GM13977 (cell line): ENCODE measurements around the gene TRIM47.

ENCODE experiments used
- DNase-seq: peaks from one replicate; pipeline ENCODE4 v3.0.0; 2012; ENCODE audit warnings: low spot score
- in situ Hi-C: fragments of 300-500 bp; cut with MboI; formaldehyde crosslinking; loops from one replicate; pipeline ENCODE4 v1.12.0; 2022; ENCODE audit warnings: low sequenced_read_pairs, low pct_unique_long_range_greater_than_20kb, mixed read lengths, inconsistent platforms; ENCODE audit not compliant: unreplicated experiment
- TF ChIP-seq, protein P1 (sequence below): IDR thresholded peaks from 2 replicates; pipeline ENCODE4 v1.5.1; 2012; ENCODE audit warnings: mild to moderate bottlenecking, control low read depth; ENCODE audit not compliant: insufficient read depth; ENCODE audit errors: extremely low read depth, missing control alignments

TRIM47 gene

DNA sequence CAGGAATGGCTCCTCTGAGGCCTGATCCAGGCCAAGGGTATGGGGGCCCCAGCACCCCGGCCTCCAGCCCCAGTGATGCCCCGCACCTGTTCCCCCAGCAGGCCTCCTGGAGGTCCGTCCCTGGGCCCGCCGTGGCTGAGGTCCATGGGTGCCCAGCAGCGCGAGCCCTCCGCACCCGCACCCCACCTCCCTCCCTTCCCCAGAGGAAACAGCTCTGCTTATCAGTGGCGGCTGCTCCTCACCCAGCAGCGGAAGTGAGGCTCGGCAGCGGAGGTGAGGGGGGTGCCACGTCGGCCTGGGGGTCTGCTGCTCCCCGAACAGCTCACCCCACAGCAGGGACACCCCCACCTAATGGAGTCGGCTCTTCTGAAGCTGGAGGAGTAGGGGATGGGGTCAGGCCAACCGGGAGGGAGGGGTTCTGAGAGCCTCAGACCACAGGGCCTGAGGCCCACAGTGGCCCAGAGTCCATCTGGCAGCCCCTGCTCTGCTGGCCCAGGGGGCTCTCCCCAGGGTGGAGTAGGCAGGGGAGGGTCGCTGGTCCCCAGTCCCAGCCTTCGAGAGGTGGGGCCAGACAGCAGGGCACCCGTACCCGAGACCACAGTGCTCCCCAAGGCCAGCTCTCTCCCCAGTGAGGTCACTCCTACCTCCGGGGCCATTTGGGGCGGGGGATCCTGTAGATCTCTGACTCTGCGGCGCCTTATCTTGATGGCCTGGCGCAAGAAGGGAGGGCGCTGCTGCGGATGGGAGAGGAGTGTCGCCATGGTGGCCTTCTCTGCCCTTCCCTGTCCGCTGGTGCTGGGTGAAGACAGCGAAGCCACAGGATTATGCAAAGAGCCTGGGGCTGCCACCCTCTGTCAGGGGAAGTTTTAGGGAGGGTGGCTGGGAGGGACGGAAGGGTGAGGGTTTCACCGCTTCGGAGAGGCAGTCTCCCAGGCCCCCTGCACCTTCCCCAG, 34.5 kb downstream of the TRIM47 start, which contains the start of gene UNC13D:
Gene UNC13D (minus strand): TSS at position 828 of the 953 bp plus-strand sequence. CDS start 67 bp downstream, at position 761.
- DNase-seq, result peak; percentile 81
- TF ChIP-seq, protein P1, sequence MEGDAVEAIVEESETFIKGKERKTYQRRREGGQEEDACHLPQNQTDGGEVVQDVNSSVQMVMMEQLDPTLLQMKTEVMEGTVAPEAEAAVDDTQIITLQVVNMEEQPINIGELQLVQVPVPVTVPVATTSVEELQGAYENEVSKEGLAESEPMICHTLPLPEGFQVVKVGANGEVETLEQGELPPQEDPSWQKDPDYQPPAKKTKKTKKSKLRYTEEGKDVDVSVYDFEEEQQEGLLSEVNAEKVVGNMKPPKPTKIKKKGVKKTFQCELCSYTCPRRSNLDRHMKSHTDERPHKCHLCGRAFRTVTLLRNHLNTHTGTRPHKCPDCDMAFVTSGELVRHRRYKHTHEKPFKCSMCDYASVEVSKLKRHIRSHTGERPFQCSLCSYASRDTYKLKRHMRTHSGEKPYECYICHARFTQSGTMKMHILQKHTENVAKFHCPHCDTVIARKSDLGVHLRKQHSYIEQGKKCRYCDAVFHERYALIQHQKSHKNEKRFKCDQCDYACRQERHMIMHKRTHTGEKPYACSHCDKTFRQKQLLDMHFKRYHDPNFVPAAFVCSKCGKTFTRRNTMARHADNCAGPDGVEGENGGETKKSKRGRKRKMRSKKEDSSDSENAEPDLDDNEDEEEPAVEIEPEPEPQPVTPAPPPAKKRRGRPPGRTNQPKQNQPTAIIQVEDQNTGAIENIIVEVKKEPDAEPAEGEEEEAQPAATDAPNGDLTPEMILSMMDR, result no peak
- in situ Hi-C loops, result no loop called here

DNA sequence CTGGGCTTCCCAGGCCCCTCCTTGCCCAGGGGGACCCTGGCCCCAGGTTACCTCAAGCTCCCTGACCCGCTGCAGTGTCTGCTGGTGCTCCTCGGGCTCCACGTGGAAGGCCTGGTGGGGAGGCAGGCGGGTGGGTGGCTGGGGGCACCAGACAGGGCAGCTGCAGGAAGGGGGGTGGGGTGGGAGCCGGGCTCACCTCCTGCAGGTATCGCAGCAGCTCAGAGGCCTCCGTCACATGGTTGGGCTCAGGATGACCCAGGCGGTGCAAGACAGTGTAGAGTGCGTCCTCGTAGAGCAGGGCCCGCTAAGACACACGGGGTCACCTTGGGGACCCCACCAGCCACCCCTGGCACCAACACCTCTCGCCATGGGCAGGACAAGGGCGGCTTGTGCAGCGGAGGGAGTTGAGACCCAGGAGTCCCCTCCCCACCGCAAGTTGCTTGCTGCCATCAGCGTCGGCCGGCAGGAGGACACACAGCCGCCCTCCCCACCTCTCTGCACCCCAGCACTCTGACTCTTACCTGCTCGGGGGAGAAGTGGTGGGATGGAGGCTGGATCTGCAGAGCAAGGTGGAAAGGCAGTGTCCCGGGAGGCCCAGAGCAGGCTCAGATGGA, 35.3 kb downstream of the TRIM47 start:
- TF ChIP-seq, protein P1, result no peak
- in situ Hi-C loops, result no loop called here
- DNase-seq, result no peak

DNA sequence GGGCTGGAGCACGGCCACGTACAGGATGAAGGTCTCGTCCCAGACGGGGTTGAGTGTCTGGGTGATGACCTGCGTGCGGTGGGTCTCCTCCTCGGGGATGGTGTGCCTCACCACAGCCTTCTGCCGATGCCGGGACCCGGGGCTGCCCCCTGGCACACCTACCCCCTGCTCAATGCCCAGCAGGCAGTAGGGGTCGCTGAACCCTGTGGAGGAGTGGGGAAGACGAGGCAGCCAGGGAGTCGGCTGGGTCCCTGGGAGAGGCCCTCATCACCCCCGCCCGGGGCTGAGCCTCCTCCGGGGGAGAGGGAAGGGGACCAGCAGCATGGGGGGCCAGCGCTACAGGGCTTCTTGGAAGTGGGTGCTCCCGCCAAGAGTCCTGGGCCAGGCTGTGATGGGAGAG, 36.0 kb downstream of the TRIM47 start:
- DNase-seq, result no peak
- in situ Hi-C loops, result no loop called here
- TF ChIP-seq, protein P1, result no peak

DNA sequence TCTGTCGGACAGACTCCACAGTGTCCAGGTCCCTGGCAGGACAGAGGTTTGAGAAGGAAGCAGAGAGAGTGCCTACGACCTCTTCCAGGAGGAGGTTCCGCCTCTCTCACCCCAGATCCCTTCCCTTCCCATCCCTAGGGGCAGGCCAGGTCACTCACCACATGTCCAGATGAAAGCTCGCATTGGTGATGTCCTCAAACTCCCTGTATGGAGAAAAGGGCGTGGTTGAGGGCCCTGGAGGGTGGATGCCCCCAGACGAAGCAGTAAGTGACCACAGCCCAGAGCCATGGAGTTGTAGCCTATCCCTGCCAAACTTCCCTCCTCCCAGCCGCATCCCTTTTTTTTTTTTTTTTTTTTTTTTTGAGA, 37.6 kb downstream of the TRIM47 start:
- no peak for DNase-seq
- TF ChIP-seq, protein P1, result no peak

DNA sequence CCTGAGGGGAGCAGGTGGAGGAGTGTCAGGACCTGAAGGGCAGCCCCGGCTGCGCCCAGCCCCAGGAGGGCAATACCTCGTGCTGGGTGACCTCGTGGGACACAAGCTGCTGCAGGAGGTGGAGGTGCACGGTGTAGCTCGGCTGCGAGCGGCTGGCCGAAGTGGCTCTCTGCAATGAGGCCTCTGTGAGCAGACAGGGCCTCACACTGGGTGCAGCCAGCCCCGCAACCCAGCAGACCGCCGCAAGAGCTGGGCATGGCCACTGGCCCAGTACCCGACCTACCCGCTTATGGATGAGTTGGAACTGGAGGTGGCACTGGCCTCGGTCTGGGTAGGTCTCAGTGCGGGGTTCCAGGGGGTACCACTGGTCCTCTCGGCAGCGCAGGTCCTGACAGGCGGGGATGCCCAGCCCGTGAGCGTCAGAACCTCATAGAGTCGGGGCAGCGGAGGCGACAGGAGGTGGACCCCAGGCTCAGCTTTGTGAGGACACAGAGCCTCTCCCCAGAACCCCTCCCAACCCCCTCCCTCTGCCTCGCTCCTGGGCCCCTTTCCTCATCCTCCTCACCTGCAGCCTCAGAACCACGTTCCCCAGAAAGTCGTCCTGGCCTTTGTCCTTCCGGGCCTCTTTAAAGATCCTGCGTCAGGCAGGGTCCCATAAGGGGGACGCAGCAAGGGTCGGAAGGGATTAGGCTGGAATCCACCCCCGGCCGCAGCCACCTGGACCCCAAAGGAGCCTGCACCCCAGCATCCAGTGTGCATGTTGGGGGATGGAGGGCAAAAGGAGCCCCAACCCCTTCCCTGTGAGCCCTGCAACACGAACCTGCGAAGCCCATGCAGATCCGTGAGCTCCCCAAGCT, 38.2 kb downstream of the TRIM47 start:
- DNase-seq, result no peak
- in situ Hi-C loops, result no loop called here
- TF ChIP-seq, protein P1, result no peak

More for the DNA sequence above, 37.6 kb downstream of the TRIM47 start:
- in situ Hi-C loops, result no loop called here

DNA sequence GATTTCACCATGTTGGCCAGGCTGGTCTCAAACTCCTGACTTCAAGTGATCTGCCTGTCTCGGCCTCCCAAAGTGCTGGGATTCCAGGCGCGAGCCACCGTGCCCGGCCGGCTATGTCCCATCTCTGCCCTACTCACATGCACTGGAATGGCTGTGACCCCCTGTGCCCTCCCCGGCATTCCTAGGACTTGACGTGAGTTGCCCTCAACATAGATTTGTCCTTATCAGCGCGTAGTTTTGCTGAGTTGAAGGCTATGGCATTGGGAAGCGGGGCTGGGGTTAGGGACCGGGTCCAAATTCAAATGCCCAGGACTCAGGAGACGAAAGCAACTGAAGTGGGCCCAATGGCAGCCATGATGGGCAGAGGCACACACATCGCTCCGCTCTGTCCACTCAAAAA, 40.0 kb downstream of the TRIM47 start:
- in situ Hi-C loops, result no loop called here
- TF ChIP-seq, protein P1, result no peak
- no peak for DNase-seq
